HG03097 (cell line): ENCODE results near the gene G6PD.
"Not testable (repeated sequence)": the region's sequence is repeated elsewhere in the genome, so short reads cannot be mapped to it uniquely, and the experiment has no call there.

ENCODE experiments used
- ATAC-seq: cut with Tn5 transposase; IDR thresholded peaks from one replicate; pipeline ENCODE4 v1.9.1; 2021; ENCODE audit not compliant: unreplicated experiment, low FRiP score

G6PD gene

GRCh38 chrX:154545673-154546274, 872 bp downstream of the G6PD start:
- no peak for ATAC-seq

GRCh38 chrX:154542723-154543424, 3.8 kb downstream of the G6PD start:
- ATAC-seq, result no peak

DNA sequence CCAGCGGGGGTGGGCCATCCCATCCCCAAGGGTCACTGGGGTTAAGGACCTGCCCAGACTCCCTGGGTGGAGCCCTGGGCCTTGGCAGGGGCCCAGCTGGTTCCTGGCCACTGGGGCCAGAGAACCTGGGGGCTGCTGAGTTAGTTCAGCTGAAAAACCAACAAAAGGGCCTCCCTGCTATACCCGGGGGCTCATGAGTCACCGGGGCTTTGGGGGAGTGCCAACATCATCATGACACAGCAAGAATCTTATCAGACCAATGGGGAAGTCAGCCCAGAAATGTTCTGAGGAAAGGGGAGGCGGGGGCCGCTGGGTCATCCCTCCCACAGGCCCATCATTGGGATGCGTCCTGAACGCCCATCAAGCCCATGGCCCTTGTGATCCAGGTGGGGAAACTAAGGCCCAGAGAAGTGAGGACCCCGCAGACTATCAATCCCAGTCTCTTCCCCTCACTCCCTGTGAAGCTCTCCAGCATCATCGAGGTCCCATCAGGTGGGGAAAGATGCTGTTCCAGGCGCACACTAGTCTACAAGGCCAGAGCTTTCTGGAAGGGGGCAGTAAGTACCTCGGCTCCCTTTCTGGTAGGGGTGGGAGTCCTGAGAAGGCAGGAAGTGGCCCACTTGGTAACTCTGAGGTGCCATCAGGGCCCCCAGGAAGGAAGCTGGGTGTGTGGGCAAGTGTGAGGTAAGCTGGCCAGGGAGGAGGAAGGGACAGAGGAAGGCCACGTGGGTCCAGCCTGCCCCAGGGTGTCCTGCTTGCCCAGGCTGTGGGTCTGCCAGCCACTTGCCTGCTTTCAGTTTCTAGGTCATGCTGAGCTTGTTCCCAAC, 4.5 kb downstream of the G6PD start:
- ATAC-seq, result no peak

DNA sequence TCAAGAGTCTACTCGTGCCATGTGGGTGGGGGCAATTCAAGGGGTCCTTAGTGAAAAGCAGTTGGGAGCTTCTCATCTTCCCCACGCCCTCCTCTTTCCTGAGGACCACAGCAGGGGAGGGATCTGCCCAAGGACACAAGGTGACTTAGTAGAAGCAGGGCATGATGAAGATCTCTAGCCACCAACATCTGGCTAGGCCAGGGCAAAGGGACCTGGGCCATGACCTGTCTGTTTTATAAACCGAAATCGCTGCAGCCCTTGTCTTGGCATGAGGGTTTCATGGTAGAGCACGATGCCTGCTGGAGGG, 5.1 kb downstream of the G6PD start:
- no peak for ATAC-seq

DNA sequence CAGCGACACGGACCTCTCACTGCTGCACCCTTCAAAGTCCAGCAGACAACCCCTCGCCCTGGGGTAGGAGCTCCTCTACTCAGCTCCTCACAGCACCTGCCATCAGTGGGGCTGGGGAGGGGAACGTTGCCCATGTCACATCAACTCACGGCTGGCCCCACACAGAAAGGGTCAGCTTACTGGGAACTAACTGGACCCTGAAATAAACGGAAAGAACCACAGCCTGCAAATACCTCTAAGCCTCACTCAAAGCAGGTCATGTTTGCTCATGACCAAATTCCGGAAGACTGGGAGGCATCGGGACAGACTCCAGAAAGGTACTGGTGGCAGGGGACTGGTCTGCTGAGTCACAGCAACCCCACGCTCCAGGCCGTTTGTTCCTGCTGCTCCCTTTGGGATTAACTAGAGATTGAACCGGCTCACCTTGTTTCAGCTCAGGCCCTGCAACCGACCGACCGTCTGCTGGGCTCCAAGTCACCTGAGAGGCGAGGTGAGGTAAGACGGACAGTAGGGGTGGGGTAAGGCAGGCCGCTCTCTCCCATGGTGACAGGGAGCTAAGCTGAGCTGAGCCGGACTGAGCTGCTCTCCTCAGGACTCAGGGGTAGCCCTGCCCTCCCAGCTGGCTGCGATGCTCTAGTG, 5.6 kb downstream of the G6PD start:
- no peak for ATAC-seq

GRCh38 chrX:154540365-154540764, 6.3 kb downstream of the G6PD start:
- ATAC-seq, result not testable (repeated sequence)

DNA sequence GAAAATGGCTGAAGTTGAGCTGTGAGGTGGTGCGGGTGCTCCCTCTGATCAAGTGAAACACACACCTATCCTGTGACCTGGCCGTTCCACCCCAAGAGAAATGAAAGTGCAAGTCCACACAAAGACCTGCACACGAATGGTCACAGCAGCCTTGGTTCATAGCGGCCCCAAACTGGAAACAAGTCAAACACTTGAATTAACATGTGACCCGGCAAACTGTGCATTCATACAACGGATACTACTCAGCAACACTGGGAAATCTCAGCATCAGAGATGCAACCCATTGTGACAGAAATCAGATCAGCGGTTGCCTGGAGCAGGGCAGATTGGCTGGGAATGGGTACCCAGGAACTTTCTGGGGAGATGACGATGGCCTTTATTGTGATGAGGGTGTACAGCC, 7.6 kb downstream of the G6PD start:
- no peak for ATAC-seq

DNA sequence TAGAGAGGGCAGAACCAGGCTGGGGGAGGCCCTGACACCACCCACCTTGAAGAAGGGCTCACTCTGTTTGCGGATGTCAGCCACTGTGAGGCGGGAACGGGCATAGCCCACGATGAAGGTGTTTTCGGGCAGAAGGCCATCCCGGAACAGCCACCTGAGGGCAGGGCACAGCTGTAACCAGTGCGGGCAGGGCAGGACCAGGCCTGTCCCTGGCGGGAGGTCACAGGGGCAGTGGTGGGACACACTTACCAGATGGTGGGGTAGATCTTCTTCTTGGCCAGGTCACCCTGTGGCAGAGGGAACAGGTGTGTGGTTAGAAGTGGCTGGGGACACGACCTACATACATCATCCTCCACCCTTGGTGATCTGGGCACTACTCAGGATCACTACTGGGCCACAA, 10.8 kb downstream of the G6PD start:
- ATAC-seq, result no peak

GRCh38 chrX:154534526-154535322, 11.9 kb downstream of the G6PD start:
- peak; percentile 90 for ATAC-seq

DNA sequence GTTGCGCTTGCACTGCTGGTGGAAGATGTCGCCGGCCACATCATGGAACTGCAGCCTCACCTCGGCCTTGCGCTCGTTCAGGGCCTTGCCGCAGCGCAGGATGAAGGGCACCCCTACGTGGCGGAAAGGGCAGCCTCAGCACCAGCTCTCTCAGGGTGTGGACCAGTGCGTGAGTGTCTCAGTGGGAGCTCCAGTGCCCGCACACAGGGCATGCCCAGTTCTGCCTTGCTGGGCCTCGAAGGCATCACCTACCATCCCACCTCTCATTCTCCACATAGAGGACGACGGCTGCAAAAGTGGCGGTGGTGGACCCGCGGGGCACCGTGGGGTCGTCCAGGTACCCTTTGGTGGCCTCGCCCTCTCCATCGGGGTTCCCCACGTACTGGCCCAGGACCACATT, 14.0 kb downstream of the G6PD start:
- no peak for ATAC-seq

- ATAC-seq, result no peak
Observed at GRCh38 chrX:154531626-154532025, 15.0 kb downstream of the G6PD start.

- ATAC-seq, result no peak
Observed at GRCh38 chrX:154530286-154530685, 16.4 kb downstream of the G6PD start.

- ATAC-seq, result no peak
Observed at GRCh38 chrX:154529206-154529612, 17.4 kb downstream of the G6PD start.

GRCh38 chrX:154526901-154527675, 19.6 kb downstream of the G6PD start:
- ATAC-seq, result no peak

- no peak for ATAC-seq
Observed at GRCh38 chrX:154525606-154526490, 20.8 kb downstream of the G6PD start.

- no peak for ATAC-seq
Observed at GRCh38 chrX:154519389-154519788, 27.3 kb downstream of the G6PD start.

DNA sequence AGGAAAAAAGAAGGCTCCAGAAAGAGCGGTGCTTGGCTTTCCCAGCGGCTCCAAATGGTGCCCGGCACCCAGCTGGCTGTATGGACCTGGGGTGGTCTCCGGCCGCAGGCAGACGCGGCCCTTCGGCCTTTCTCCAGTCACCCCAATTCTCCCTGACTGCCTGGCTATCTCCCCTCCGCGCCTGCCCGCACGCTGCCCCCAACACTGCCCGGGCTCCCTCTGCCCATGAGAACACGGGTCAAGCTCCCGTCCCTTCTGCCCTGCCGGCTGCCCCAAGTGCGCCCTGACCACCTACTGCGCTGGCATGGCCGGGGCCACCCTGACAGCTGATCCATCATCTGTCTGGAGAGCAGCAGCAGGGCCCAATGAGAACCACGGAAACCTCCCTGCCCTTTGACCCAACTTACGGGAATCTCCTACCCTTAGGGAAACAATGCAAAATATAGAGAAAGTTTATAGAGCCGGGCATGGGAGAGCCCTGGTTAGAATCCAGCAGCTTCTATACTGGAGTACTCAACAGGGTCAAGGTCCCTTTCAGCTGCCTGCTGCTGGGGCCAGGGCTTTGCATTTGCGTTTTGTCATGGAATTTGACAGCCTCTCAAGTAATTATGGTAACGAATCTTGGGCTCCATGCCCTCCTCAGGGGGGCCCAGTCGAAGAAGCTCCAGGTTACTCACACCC, 29.4 kb downstream of the G6PD start:
- no peak for ATAC-seq

- ATAC-seq, result no peak
Observed at GRCh38 chrX:154516656-154517100, 30.0 kb downstream of the G6PD start.
